HUES64 (cell line): Measurements from ENCODE around the gene PLPPR4. TPM values are rescaled to one million over a fixed set of nuclear protein-coding genes. Genes with fewer than 3 reads are reported as not detected.
A peak's percentile ranks its signal among the peaks of the same experiment; 100 is the strongest.

Source experiments
- H3K27ac ChIP-seq: 2 replicates; pipeline ENCODE4 v1.7.0; 2013; ENCODE audit warnings: low read depth, low read length, inconsistent platforms
- H3K27me3 ChIP-seq: 2 replicates; pipeline ENCODE4 v1.6.1; 2013; ENCODE audit warnings: mild to moderate bottlenecking, low read length; ENCODE audit not compliant: insufficient read depth
- H3K36me3 ChIP-seq: 2 replicates; pipeline ENCODE4 v1.6.1; 2013; ENCODE audit warnings: mild to moderate bottlenecking, low read length; ENCODE audit not compliant: insufficient read depth
- H3K4me1 ChIP-seq: 2 replicates; pipeline ENCODE4 v1.6.1; 2013; ENCODE audit warnings: mild to moderate bottlenecking, low read length, moderate library complexity; ENCODE audit not compliant: insufficient read depth
- H3K4me3 ChIP-seq: 2 replicates; pipeline ENCODE4 v1.5.1; 2013; ENCODE audit warnings: mild to moderate bottlenecking, low read length, moderate library complexity
- H3K9ac ChIP-seq: 2 replicates; pipeline ENCODE4 v1.6.1; 2013; ENCODE audit warnings: mild to moderate bottlenecking, low read depth, low read length
- H3K9me3 ChIP-seq: 2 replicates; pipeline ENCODE4 v1.6.1; 2013; ENCODE audit warnings: low read depth, low read length; ENCODE audit not compliant: insufficient read depth
- WGBS: fragments of 150-250, 120-280 bp; methylation state at CpG from one replicate; pipeline ENCODE4 v1.1.7; 2013; ENCODE audit warnings: missing lambda C conversion rate; 5-methylcytosine and 5-hydroxymethylcytosine counted together
- polyA plus RNA-seq, 2 experiments: library from polyadenylated mRNA; stranded (reverse); fragments of 50-300 nt; gene quantifications; one replicate each; pipeline ENCODE4 v1.2.3, GENCODE V29; 2013

Gene PLPPR4, protein sequence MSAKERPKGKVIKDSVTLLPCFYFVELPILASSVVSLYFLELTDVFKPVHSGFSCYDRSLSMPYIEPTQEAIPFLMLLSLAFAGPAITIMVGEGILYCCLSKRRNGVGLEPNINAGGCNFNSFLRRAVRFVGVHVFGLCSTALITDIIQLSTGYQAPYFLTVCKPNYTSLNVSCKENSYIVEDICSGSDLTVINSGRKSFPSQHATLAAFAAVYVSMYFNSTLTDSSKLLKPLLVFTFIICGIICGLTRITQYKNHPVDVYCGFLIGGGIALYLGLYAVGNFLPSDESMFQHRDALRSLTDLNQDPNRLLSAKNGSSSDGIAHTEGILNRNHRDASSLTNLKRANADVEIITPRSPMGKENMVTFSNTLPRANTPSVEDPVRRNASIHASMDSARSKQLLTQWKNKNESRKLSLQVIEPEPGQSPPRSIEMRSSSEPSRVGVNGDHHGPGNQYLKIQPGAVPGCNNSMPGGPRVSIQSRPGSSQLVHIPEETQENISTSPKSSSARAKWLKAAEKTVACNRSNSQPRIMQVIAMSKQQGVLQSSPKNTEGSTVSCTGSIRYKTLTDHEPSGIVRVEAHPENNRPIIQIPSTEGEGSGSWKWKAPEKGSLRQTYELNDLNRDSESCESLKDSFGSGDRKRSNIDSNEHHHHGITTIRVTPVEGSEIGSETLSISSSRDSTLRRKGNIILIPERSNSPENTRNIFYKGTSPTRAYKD
- 0.65 TPM for polyA plus RNA-seq (2013, experiment 1 of 2)
- 1.1 TPM for polyA plus RNA-seq (2013, experiment 2 of 2)

GRCh38 chr1:99264201-99265021 lies at the start of gene PLPPR4:
TSS of gene PLPPR4 (plus strand) at chr1:99264492. CDS start at chr1:99264594, 102 bp downstream.
- H3K4me3 ChIP-seq, result peak within 1 kb of the TSS; percentile 63
- WGBS, result 5% methylated on average over 51 of the region's 51 CpGs

DNA sequence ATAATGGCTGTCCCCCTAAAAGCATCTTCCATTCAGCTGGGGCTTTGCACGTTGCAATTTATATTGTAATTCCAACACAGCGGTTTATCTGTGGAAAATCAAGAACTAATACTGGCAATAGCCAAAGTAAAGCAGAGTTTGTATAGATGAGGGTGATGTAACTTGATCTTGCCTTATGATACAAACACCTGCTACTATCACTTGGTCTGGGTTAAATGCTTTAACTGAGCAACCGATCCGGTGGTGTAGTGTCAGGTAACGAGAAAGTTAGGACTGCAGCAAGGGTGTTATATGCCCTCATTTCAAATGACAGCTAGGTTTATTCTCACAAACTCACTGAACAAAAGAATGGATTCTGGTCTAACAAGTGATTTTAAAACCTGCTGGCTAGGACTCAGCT lies 47.3 kb upstream of the PLPPR4 start:
- 83% methylated on average over 5 of the region's 5 CpGs for WGBS
- peaks cover 9% of the 10 kb centered on the region; the same call in 1 of the 2 replicates for H3K27me3 ChIP-seq

More at GRCh38 chr1:99264201-99265021, at the start of gene PLPPR4:
- peaks cover 46% of the 10 kb centered on the region for H3K27me3 ChIP-seq
- H3K9ac ChIP-seq, result peak within 1 kb of the TSS; percentile 48
- H3K4me1 ChIP-seq, result no peaks in the 10 kb centered on the region
- H3K36me3 ChIP-seq, result no peaks in the 10 kb centered on the region
- no peaks in the 10 kb centered on the region for H3K9me3 ChIP-seq
- no peak within 1 kb of the TSS for H3K27ac ChIP-seq

DNA sequence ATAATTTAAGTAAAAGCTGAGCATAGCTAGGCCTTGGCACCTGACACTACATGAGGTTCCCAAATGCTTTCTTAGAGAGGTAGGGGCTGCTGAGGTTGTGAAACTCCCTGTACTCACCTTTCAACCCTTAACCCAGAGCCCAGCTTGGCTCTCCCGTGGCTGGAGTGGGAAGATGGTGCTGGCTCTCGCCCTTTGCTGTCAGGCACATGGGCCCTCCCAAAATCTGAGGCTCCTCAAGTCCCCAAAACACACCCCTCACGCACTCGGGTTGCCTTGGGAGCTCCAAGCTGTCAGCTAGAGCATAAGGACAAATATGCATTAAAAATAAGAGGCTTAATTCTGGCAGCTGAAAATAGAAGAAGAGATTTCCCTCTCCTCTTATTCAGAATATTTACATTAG lies 46.7 kb upstream of the PLPPR4 start:
- Histone ChIP-seq H3K4me3 (no peak overlapping the region), H3K9ac (no peak overlapping the region)
- 18% methylated on average over 4 of the region's 4 CpGs for WGBS

More for the DNA sequence above, 47.3 kb upstream of the PLPPR4 start:
- peaks cover 2% of the 10 kb centered on the region; the same call in 1 of the 2 replicates for H3K9me3 ChIP-seq
- H3K9ac ChIP-seq, result no peak overlapping the region
- peaks cover 7% of the 10 kb centered on the region for H3K4me1 ChIP-seq
- H3K27ac ChIP-seq, result no peak overlapping the region
- H3K36me3 ChIP-seq, result no peaks in the 10 kb centered on the region
- H3K4me3 ChIP-seq, result no peak overlapping the region

GRCh38 chr1:99218572-99218971 lies 45.7 kb upstream of the PLPPR4 start:
- 76% methylated on average over 2 of the region's 4 CpGs for WGBS
- Histone ChIP-seq H3K27me3 (peaks cover 9% of the 10 kb centered on the region; the same call in 1 of the 2 replicates), H3K9ac (no peak overlapping the region), H3K9me3 (peaks cover 2% of the 10 kb centered on the region; the same call in 1 of the 2 replicates), H3K4me1 (peaks cover 7% of the 10 kb centered on the region), H3K4me3 (no peak overlapping the region), H3K36me3 (no peaks in the 10 kb centered on the region), H3K27ac (no peak overlapping the region)

More for the DNA sequence above, 46.7 kb upstream of the PLPPR4 start:
- no peak overlapping the region for H3K27ac ChIP-seq
- H3K36me3 ChIP-seq, result no peaks in the 10 kb centered on the region
- peaks cover 7% of the 10 kb centered on the region for H3K4me1 ChIP-seq
- peaks cover 9% of the 10 kb centered on the region; the same call in 1 of the 2 replicates for H3K27me3 ChIP-seq
- peaks cover 2% of the 10 kb centered on the region; the same call in 1 of the 2 replicates for H3K9me3 ChIP-seq

DNA sequence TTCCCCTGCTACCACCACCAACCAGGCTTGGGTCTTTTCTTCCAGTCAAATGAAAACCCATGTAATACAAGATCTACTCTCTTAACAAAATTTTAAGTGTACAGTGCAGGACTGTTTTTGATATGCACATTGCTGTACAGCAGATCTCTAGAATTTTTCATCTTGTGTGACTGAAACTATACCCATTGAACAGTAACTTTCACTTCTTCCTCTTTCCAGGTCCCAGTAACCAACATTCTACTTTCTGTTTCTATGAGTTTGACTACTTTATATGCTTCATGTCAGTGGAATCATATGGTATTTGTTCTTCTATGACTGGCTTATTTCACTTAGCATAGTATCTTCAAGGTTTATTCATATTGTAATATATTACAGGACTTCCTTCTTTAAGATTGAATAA lies 45.3 kb upstream of the PLPPR4 start:
- H3K4me1 ChIP-seq, result peaks cover 7% of the 10 kb centered on the region
- no peaks in the 10 kb centered on the region for H3K36me3 ChIP-seq
- peaks cover 2% of the 10 kb centered on the region; the same call in 1 of the 2 replicates for H3K9me3 ChIP-seq
- peaks cover 9% of the 10 kb centered on the region; the same call in 1 of the 2 replicates for H3K27me3 ChIP-seq
- no peak overlapping the region for H3K9ac ChIP-seq
- H3K4me3 ChIP-seq, result no peak overlapping the region
- no peak overlapping the region for H3K27ac ChIP-seq

GRCh38 chr1:99227056-99227897 lies 37.0 kb upstream of the PLPPR4 start:
- Histone ChIP-seq H3K4me3 (no peak overlapping the region), H3K36me3 (no peaks in the 10 kb centered on the region), H3K4me1 (no peaks in the 10 kb centered on the region), H3K27me3 (no peaks in the 10 kb centered on the region), H3K9ac (no peak overlapping the region), H3K27ac (no peak overlapping the region), H3K9me3 (no peaks in the 10 kb centered on the region)
- WGBS, result 75% methylated on average over 3 of the region's 3 CpGs

- 100% methylated on average over 1 of the region's 2 CpGs for WGBS
- Histone ChIP-seq H3K4me1 (no peaks in the 10 kb centered on the region), H3K4me3 (no peak overlapping the region), H3K27me3 (no peaks in the 10 kb centered on the region), H3K9me3 (no peaks in the 10 kb centered on the region), H3K27ac (no peak overlapping the region), H3K9ac (no peak overlapping the region), H3K36me3 (no peaks in the 10 kb centered on the region)
Measured at GRCh38 chr1:99228153-99228552, 36.1 kb upstream of the PLPPR4 start.

- WGBS, result 92% methylated on average over 3 of the region's 3 CpGs
- no peak overlapping the region for H3K9ac ChIP-seq
- no peaks in the 10 kb centered on the region for H3K36me3 ChIP-seq
- no peaks in the 10 kb centered on the region for H3K27me3 ChIP-seq
- H3K4me3 ChIP-seq, result no peak overlapping the region
- no peak overlapping the region for H3K27ac ChIP-seq
- no peaks in the 10 kb centered on the region for H3K9me3 ChIP-seq
- no peaks in the 10 kb centered on the region for H3K4me1 ChIP-seq
Measured at GRCh38 chr1:99229122-99229521, 35.2 kb upstream of the PLPPR4 start.

DNA sequence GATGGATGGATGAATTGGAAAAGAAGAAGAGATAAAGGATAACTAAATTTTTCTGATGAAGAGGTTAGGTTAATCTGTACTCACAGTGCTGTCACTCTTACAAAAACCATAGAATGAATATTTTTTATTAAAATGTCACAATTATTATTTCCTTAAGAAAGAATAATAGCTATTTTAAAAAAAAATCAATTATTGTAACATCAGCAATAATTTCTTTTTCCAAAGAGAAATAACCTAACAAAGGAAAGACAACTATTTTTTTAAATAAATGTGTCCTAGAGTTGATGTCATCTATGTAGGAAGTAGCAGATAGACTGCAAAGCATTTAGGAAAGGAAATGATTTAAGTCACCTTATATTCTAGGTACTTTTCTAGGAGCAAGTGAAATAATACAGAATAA lies 33.6 kb upstream of the PLPPR4 start:
- Histone ChIP-seq H3K9me3 (no peaks in the 10 kb centered on the region), H3K4me3 (no peak overlapping the region), H3K27me3 (no peaks in the 10 kb centered on the region), H3K36me3 (no peaks in the 10 kb centered on the region), H3K9ac (no peak overlapping the region), H3K4me1 (no peaks in the 10 kb centered on the region), H3K27ac (no peak overlapping the region)

DNA sequence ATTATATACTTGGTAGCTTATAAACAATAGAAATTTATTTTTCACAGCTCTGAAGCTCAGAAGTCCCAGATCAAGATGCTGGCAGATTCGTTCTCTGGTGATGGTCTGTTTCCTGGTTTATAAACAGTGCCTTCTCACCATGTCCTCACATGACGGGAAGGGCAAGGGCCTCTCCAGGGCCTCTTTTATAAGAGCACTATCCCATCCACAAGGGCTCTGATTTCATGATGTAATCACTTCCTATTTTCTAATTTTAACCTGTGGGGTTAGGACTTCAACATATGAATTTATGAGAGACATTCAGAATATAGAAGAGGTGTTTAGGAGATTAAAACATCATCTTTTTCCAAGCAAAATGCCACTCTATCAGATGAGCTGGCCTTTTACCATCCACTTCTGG lies 32.1 kb upstream of the PLPPR4 start:
- H3K4me1 ChIP-seq, result no peaks in the 10 kb centered on the region
- H3K4me3 ChIP-seq, result no peak overlapping the region
- H3K27me3 ChIP-seq, result no peaks in the 10 kb centered on the region
- H3K9me3 ChIP-seq, result no peaks in the 10 kb centered on the region
- H3K27ac ChIP-seq, result no peak overlapping the region
- no peak overlapping the region for H3K9ac ChIP-seq
- no peaks in the 10 kb centered on the region for H3K36me3 ChIP-seq
- 87% methylated on average over 2 of the region's 2 CpGs for WGBS
